K562 (cell line): ENCODE measurements around the gene AFF1.

ENCODE experiments used
- EP300 ChIP-seq: IDR thresholded peaks from 2 replicates; pipeline ENCODE4 v1.6.1; 2012; ENCODE audit warnings: low read length, improper control_type of control experiment
- GATAD2A ChIP-seq: fragments of 450-650 bp; IDR thresholded peaks from 2 replicates; pipeline ENCODE4 v1.6.1; 2017
- GTF2F1 ChIP-seq: IDR thresholded peaks from 2 replicates; pipeline ENCODE4 v1.6.1; 2011; ENCODE audit warnings: low read depth, low read length, improper control_type of control experiment
- SMAD3 ChIP-seq: fragments of 450-650 bp; formaldehyde crosslinking; conservative IDR thresholded peaks from 2 replicates; pipeline ENCODE4 v1.4.0; 2020; ENCODE audit warnings: mild to moderate bottlenecking
- SP2 ChIP-seq: IDR thresholded peaks from 2 replicates; pipeline ENCODE4 v1.6.1; 2011; ENCODE audit warnings: mild to moderate bottlenecking, low read depth, low read length, moderate library complexity; ENCODE audit not compliant: poor library complexity, severe bottlenecking; ENCODE audit errors: extremely low read depth
- TBP ChIP-seq: optimal IDR thresholded peaks from 2 replicates; pipeline ENCODE3; 2011; ENCODE audit warnings: low read depth, low read length, improper control_type of control experiment
- TF ChIP-seq, protein P1 (sequence below): fragments of 450-650 bp; IDR thresholded peaks from 2 replicates; pipeline ENCODE4 v1.6.1; 2018; ENCODE audit not compliant: partially characterized antibody
- TF ChIP-seq, protein P2 (sequence below): sonication (generic); formaldehyde crosslinking; IDR thresholded peaks from 2 replicates; pipeline ENCODE4 v1.8.0; 2022; ENCODE audit warnings: missing genetic modification reagents, mild to moderate bottlenecking, borderline replicate concordance
- TF ChIP-seq, protein P3 (sequence below), 3 experiments: IDR thresholded peaks in 2 of 3; conservative IDR thresholded peaks in 1 of 3; 2 replicates each; pipeline ENCODE4 v1.5.1; 2011 to 2012; ENCODE audit warnings: low read length in 3 of 3, mild to moderate bottlenecking in 3 of 3, control low read depth in 2 of 3, improper control_type of control experiment in 1 of 3, inconsistent platforms in 1 of 3, low read depth in 1 of 3, mixed read lengths in 1 of 3, moderate library complexity in 1 of 3; ENCODE audit not compliant: insufficient read depth in 2 of 3

DNA sequence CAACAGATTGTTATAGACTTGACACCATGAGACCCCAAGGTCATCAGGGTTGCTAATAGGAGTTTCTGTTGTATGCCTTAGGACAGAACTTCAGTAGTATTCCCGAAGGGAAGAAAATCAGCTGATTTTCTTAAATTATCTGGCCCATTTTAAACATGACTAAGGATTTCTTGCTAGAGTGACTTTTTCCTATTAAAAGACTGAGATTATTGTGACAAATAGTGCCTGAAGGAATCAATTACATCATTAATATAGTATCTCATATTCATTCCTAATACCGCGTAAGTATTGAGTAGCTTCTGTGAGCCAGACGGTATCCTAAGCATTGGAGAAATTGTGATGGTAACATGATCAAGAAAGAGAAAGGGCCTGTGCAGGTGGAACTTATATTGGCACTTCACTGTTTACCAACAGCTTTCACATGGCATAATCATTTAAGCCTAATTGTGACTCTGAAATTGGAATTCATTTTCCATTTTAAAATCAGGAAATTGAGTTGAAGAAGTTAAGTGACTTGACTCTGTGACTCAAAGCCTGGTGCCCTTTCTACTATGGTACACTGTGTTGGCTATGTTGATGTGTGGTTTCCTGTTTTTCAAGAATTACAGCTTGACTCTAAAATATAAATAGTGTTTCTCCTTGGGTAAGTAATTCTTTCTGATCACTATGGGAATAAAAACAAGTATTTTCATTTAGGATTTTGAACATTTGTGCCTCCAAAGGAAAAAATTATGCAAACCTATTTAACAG is 4.1 kb downstream of the AFF1 start:
- TF ChIP-seq GTF2F1: no peak
- no peak for TF ChIP-seq TBP
- TF ChIP-seq EP300: no peak
- TF ChIP-seq SP2: no peak
- TF ChIP-seq GATAD2A: no peak
- TF ChIP-seq, protein P1, sequence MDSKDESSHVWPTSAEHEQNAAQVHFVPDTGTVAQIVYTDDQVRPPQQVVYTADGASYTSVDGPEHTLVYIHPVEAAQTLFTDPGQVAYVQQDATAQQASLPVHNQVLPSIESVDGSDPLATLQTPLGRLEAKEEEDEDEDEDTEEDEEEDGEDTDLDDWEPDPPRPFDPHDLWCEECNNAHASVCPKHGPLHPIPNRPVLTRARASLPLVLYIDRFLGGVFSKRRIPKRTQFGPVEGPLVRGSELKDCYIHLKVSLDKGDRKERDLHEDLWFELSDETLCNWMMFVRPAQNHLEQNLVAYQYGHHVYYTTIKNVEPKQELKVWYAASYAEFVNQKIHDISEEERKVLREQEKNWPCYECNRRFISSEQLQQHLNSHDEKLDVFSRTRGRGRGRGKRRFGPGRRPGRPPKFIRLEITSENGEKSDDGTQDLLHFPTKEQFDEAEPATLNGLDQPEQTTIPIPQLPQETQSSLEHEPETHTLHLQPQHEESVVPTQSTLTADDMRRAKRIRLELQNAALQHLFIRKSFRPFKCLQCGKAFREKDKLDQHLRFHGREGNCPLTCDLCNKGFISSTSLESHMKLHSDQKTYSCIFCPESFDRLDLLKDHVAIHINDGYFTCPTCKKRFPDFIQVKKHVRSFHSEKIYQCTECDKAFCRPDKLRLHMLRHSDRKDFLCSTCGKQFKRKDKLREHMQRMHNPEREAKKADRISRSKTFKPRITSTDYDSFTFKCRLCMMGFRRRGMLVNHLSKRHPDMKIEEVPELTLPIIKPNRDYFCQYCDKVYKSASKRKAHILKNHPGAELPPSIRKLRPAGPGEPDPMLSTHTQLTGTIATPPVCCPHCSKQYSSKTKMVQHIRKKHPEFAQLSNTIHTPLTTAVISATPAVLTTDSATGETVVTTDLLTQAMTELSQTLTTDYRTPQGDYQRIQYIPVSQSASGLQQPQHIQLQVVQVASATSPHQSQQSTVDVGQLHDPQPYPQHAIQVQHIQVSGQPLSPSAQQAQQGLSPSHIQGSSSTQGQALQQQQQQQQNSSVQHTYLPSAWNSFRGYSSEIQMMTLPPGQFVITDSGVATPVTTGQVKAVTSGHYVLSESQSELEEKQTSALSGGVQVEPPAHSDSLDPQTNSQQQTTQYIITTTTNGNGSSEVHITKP: no peak
- TF ChIP-seq, protein P2, sequence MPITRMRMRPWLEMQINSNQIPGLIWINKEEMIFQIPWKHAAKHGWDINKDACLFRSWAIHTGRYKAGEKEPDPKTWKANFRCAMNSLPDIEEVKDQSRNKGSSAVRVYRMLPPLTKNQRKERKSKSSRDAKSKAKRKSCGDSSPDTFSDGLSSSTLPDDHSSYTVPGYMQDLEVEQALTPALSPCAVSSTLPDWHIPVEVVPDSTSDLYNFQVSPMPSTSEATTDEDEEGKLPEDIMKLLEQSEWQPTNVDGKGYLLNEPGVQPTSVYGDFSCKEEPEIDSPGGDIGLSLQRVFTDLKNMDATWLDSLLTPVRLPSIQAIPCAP (CRISPR knock-in tag): no peak
- no peak for TF ChIP-seq SMAD3
- TF ChIP-seq, protein P3, sequence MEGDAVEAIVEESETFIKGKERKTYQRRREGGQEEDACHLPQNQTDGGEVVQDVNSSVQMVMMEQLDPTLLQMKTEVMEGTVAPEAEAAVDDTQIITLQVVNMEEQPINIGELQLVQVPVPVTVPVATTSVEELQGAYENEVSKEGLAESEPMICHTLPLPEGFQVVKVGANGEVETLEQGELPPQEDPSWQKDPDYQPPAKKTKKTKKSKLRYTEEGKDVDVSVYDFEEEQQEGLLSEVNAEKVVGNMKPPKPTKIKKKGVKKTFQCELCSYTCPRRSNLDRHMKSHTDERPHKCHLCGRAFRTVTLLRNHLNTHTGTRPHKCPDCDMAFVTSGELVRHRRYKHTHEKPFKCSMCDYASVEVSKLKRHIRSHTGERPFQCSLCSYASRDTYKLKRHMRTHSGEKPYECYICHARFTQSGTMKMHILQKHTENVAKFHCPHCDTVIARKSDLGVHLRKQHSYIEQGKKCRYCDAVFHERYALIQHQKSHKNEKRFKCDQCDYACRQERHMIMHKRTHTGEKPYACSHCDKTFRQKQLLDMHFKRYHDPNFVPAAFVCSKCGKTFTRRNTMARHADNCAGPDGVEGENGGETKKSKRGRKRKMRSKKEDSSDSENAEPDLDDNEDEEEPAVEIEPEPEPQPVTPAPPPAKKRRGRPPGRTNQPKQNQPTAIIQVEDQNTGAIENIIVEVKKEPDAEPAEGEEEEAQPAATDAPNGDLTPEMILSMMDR (IDR thresholded peaks at IDR 0.05 in 2 of 3, conservative IDR thresholded peaks at IDR 0.05 in 1 of 3; ENCODE audit: insufficient read depth in 2 of 3, low read depth in 1 of 3, low read length in 3 of 3): no peak
